Spleen (tissue), 7 donors: ENCODE measurements around the gene KLF7.

ENCODE experiments used
- POLR2A ChIP-seq, 3 donors: fragments of 450-650 bp; IDR thresholded peaks; one replicate each; pipeline ENCODE4 v1.5.1; 2017; ENCODE audit warnings: antibody characterized with exemption in 3 of 3, mild to moderate bottlenecking in 1 of 3
- POLR2AphosphoS5 ChIP-seq, 3 donors: sonication (generic); formaldehyde crosslinking; IDR thresholded peaks; one replicate each; pipeline ENCODE4 v1.5.1; 2017; ENCODE audit warnings: antibody characterized with exemption in 3 of 3
- TF ChIP-seq, protein P1 (sequence below), 11 experiments: fragments of 200-600 bp in 7 of 11; fragments of 450-650 bp in 4 of 11; sonication (generic) in 4 of 11; IDR thresholded peaks in 8 of 11; conservative IDR thresholded peaks in 3 of 11; 1 replicate in 7 of 11; 2 replicates in 4 of 11; pipeline versions ENCODE4 v1.4.0 to v1.8.0; 2016 to 2021; ENCODE audit warnings: antibody characterized with exemption in 11 of 11, inconsistent platforms in 4 of 11, mild to moderate bottlenecking in 1 of 11
- donor health status: DM: no; HTN: no; CAD: no; lungs with moderate emphysema.
- donor health status: DM: no; HTN: no; CAD: no.
- donor health status: DM: no; HTN: no; CAD: no.

GRCh38 chr2:207083361-207084110 is 82.2 kb downstream of the KLF7 start:
- TF ChIP-seq, protein P1, sequence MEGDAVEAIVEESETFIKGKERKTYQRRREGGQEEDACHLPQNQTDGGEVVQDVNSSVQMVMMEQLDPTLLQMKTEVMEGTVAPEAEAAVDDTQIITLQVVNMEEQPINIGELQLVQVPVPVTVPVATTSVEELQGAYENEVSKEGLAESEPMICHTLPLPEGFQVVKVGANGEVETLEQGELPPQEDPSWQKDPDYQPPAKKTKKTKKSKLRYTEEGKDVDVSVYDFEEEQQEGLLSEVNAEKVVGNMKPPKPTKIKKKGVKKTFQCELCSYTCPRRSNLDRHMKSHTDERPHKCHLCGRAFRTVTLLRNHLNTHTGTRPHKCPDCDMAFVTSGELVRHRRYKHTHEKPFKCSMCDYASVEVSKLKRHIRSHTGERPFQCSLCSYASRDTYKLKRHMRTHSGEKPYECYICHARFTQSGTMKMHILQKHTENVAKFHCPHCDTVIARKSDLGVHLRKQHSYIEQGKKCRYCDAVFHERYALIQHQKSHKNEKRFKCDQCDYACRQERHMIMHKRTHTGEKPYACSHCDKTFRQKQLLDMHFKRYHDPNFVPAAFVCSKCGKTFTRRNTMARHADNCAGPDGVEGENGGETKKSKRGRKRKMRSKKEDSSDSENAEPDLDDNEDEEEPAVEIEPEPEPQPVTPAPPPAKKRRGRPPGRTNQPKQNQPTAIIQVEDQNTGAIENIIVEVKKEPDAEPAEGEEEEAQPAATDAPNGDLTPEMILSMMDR (IDR thresholded peaks at IDR 0.05 in 8 of 11, conservative IDR thresholded peaks at IDR 0.05 in 3 of 11) = no peak
- TF ChIP-seq POLR2A (IDR thresholded peaks at IDR 0.05) (no peak), POLR2AphosphoS5 (IDR thresholded peaks at IDR 0.05) (no peak)
